ENCODE results near the gene FBXO4.
A peak's percentile ranks its signal among the peaks of the same experiment; 100 is the strongest.

FBXO4 gene

DNA sequence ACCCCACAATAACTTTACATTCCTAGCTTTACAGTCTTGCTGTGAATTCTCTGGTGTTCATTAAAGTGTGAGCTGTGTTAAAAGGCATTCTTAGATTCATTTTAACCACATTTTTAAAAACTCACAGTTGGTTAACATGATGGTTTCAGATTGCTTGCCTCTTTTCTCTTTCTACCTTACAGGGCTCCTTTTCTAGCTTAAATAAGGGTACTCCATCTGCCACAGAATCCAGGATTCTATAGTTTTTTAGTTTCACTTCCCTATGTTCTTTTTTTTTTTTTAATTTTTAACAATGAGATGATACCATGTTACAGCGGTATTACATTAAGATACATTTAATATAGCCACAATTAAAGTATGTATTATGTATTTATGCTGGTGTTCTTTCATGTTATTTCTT lies 3.9 kb upstream of the FBXO4 start:
- TF ChIP-seq, protein P1, sequence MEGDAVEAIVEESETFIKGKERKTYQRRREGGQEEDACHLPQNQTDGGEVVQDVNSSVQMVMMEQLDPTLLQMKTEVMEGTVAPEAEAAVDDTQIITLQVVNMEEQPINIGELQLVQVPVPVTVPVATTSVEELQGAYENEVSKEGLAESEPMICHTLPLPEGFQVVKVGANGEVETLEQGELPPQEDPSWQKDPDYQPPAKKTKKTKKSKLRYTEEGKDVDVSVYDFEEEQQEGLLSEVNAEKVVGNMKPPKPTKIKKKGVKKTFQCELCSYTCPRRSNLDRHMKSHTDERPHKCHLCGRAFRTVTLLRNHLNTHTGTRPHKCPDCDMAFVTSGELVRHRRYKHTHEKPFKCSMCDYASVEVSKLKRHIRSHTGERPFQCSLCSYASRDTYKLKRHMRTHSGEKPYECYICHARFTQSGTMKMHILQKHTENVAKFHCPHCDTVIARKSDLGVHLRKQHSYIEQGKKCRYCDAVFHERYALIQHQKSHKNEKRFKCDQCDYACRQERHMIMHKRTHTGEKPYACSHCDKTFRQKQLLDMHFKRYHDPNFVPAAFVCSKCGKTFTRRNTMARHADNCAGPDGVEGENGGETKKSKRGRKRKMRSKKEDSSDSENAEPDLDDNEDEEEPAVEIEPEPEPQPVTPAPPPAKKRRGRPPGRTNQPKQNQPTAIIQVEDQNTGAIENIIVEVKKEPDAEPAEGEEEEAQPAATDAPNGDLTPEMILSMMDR (IDR thresholded peaks at IDR 0.05; ENCODE audit: control insufficient read depth, extremely low read depth, insufficient read depth), result no peak
- no peak for DNase-seq (ENCODE audit: low read depth)
- no peak overlapping the region for H3K4me3 ChIP-seq (ENCODE audit: low read depth, low read length)

DNA sequence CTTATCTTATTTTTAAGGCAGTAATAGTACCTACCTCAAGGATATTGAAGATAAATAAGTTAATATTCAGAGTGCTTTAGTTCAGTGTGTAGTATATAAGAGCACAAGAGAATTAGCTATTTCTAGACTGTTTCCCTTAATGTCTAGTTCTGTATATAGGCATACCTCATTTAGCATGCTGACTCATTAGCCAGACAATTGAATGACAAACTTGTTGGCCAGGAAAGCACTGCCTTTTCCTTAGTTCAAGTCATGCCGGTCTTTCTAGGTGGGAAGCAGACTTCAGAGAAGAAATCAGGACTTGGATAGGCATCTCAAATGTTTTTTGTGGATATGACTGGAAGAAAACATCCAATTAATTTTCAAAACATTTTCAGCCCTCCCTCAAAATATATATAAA lies 3.2 kb upstream of the FBXO4 start:
- no peak for DNase-seq (ENCODE audit: low read depth)
- TF ChIP-seq, protein P1 (IDR thresholded peaks at IDR 0.05; ENCODE audit: control insufficient read depth, extremely low read depth, insufficient read depth), result no peak
- no peak overlapping the region for H3K4me3 ChIP-seq (ENCODE audit: low read depth, low read length)

DNA sequence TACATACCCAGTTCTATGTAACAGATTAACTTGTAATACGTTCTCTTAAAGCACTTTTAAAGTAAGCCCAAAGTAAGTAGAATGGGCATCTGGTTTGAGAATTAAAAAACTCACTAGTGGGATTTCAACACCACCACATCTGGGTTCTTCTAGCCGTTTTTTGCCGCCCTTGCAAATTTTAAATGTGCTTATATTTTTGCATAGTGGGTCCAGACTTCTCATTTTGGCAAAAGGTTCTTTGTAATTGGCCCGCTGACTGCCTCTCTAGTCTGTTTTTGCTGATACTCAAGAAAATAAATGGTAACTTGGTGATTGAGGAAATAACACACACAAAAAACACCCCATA lies 582 bp upstream of the FBXO4 start:
- DNase-seq (ENCODE audit: low read depth), result no peak
- H3K4me3 ChIP-seq (ENCODE audit: low read depth, low read length), result peak overlapping the region; percentile 71
- TF ChIP-seq, protein P1 (IDR thresholded peaks at IDR 0.05; ENCODE audit: control insufficient read depth, extremely low read depth, insufficient read depth), result no peak

DNA sequence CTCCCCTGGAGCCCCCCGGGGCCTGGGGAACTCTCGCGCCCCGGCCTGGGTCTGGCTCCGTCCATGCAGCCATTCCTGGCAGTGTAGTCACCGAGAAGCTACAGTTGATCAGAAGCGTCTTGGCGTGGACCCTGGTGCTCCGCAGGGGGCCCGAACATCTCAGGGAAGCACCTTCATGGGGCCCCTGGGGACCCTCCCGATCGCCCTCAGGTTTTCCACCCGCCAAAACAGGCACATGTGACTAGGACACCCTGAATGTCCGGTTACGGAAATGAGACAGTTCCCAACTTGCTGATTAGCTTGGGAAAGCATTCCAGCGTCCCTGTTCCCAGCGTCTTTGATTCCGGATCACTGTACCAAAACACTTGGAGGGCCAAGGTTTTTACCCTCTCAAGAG lies 472 bp downstream of the FBXO4 start:
- TF ChIP-seq, protein P1 (IDR thresholded peaks at IDR 0.05; ENCODE audit: control insufficient read depth, extremely low read depth, insufficient read depth), result no peak
- no peak for DNase-seq (ENCODE audit: low read depth)

DNA sequence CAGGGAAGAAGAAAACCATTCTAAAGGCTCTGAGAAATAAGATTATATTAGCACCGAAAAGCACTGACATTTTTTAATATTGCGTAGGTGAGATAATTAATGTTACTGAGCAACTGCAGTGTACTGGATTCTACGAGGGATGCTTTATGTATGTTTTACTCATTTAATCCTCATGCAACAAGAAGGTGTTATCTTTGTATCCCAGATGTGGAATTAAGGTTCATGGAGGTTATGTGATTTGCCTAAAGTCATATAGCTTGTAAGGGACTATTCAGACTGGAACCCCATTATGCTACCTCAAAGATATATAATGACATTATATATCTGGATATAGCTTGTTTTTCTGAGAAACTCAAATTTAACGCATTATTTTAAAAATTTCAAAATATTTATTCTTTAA lies 2.5 kb downstream of the FBXO4 start:
- H3K4me3 ChIP-seq (ENCODE audit: low read depth, low read length), result no peak overlapping the region
- no peak for DNase-seq (ENCODE audit: low read depth)
- TF ChIP-seq, protein P1 (IDR thresholded peaks at IDR 0.05; ENCODE audit: control insufficient read depth, extremely low read depth, insufficient read depth), result no peak

More for the DNA sequence above, 472 bp downstream of the FBXO4 start:
- peak overlapping the region; percentile 71 for H3K4me3 ChIP-seq (ENCODE audit: low read depth, low read length)

DNA sequence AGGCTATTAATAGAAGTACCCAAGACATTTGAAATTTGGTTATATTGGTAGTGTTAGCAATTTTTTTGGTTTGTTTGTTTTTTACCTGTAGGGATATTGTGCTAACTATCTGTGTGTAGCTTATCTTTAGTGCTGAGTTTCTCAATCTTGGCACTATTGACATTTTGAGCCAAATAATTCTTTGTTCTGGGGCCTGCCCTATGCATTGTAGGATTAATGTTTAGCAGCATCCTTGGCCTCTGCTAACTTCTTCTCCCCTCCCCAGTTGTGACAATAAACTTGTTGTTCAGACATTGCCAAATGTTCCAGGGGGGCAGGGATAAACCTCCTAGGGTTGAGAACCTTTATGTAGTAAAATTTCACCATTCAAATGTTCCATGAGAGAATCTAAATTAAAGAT lies 4.0 kb downstream of the FBXO4 start:
- DNase-seq (ENCODE audit: low read depth), result no peak
- no peak overlapping the region for H3K4me3 ChIP-seq (ENCODE audit: low read depth, low read length)
- TF ChIP-seq, protein P1 (IDR thresholded peaks at IDR 0.05; ENCODE audit: control insufficient read depth, extremely low read depth, insufficient read depth), result no peak

DNA sequence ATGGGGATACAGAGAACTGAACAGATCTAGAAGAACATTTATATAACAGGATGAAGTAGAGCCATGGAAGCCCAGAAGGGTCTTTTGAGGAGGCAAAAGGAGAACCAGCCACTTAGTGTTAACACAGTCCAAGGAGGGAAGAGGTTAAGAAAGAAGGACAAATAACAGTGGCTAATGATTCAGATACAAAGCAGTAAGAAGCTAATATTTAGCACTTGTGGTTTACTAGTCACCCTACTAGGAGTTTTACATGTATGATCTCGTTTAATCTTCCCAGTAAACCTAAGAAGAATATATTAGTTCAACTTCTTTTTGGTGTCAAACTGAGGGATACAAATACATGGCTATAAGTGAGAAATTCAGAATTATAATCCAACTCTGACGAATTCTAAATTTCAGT lies 7.7 kb downstream of the FBXO4 start:
- DNase-seq (ENCODE audit: low read depth), result no peak
- no peak overlapping the region for H3K4me3 ChIP-seq (ENCODE audit: low read depth, low read length)
- TF ChIP-seq, protein P1 (IDR thresholded peaks at IDR 0.05; ENCODE audit: control insufficient read depth, extremely low read depth, insufficient read depth), result no peak

Measured in LNCaP clone FGC (cell line).